HEK293T (cell line): Measurements from ENCODE around the gene SLC2A4.
"Not testable (repeated sequence)": the region's sequence is repeated elsewhere in the genome, so short reads cannot be mapped to it uniquely, and the experiment has no call there.

Experiments used
- CTCF ChIA-PET: fragments of 350-600 bp; formaldehyde crosslinking; extraction: SDS; loops from one replicate; lab custom pipeline; 2021; ENCODE audit warnings: antibody characterized with exemption, inconsistent platforms; lab: Yijun Ruan, JAX
- POLR2A ChIA-PET: fragments of 350-600 bp; formaldehyde crosslinking; extraction: SDS; loops from one replicate; lab custom pipeline; 2020; ENCODE audit warnings: antibody characterized with exemption, inconsistent platforms; lab: Yijun Ruan, JAX
- DNase-seq: peaks from one replicate; pipeline ENCODE4 v3.0.0; 2012; ENCODE audit warnings: mixed read lengths; ENCODE audit errors: extremely low spot score
- ARNT ChIP-seq: fragments of 450-650 bp; IDR thresholded peaks from 2 replicates; pipeline ENCODE4 v1.6.1; 2017; ENCODE audit warnings: mild to moderate bottlenecking
- BHLHE40 ChIP-seq: fragments of 450-650 bp; IDR thresholded peaks from 2 replicates; pipeline ENCODE4 v1.6.1; 2016; ENCODE audit warnings: mild to moderate bottlenecking, moderate library complexity, borderline replicate concordance
- CTBP1 ChIP-seq: fragments of 450-650 bp; IDR thresholded peaks from 2 replicates; pipeline ENCODE4 v1.6.1; 2016; ENCODE audit warnings: borderline replicate concordance
- ELF4 ChIP-seq: fragments of 450-650 bp; IDR thresholded peaks from 2 replicates; pipeline ENCODE4 v1.6.1; 2017; ENCODE audit warnings: antibody characterized with exemption
- FOXA1 ChIP-seq: fragments of 450-650 bp; IDR thresholded peaks from 2 replicates; pipeline ENCODE4 v1.6.1; 2016; ENCODE audit warnings: mild to moderate bottlenecking
- FOXK2 ChIP-seq: fragments of 450-650 bp; IDR thresholded peaks from 2 replicates; pipeline ENCODE4 v1.6.1; 2016; ENCODE audit warnings: mild to moderate bottlenecking
- FOXM1 ChIP-seq: fragments of 450-650 bp; IDR thresholded peaks from 2 replicates; pipeline ENCODE4 v1.6.1; 2017; ENCODE audit warnings: mild to moderate bottlenecking, borderline replicate concordance
- HDGF ChIP-seq: fragments of 450-650 bp; IDR thresholded peaks from 2 replicates; pipeline ENCODE4 v1.6.1; 2017; ENCODE audit warnings: antibody characterized with exemption, borderline replicate concordance
- L3MBTL2 ChIP-seq: fragments of 450-650 bp; conservative IDR thresholded peaks from 2 replicates; pipeline ENCODE4 v1.6.1; 2016; ENCODE audit warnings: mild to moderate bottlenecking
- LEF1 ChIP-seq: fragments of 450-650 bp; IDR thresholded peaks from 2 replicates; pipeline ENCODE4 v1.6.1; 2017; ENCODE audit warnings: mild to moderate bottlenecking, borderline replicate concordance
- NFRKB ChIP-seq: fragments of 450-650 bp; IDR thresholded peaks from 2 replicates; pipeline ENCODE4 v1.6.1; 2016; ENCODE audit warnings: mild to moderate bottlenecking, moderate library complexity
- SP1 ChIP-seq: fragments of 450-650 bp; IDR thresholded peaks from 2 replicates; pipeline ENCODE4 v1.6.1; 2017
- SUZ12 ChIP-seq: fragments of 450-650 bp; IDR thresholded peaks from 2 replicates; pipeline ENCODE4 v1.6.1; 2016; ENCODE audit warnings: mild to moderate bottlenecking
- TARDBP ChIP-seq: fragments of 450-650 bp; IDR thresholded peaks from 2 replicates; pipeline ENCODE4 v1.6.1; 2016
- ZNF384 ChIP-seq: fragments of 450-650 bp; IDR thresholded peaks from 2 replicates; pipeline ENCODE4 v1.6.1; 2016
- TF ChIP-seq, protein P1 (sequence below): fragments of 450-650 bp; IDR thresholded peaks from 2 replicates; pipeline ENCODE4 v1.6.1; 2016

The SLC2A4 gene

DNA sequence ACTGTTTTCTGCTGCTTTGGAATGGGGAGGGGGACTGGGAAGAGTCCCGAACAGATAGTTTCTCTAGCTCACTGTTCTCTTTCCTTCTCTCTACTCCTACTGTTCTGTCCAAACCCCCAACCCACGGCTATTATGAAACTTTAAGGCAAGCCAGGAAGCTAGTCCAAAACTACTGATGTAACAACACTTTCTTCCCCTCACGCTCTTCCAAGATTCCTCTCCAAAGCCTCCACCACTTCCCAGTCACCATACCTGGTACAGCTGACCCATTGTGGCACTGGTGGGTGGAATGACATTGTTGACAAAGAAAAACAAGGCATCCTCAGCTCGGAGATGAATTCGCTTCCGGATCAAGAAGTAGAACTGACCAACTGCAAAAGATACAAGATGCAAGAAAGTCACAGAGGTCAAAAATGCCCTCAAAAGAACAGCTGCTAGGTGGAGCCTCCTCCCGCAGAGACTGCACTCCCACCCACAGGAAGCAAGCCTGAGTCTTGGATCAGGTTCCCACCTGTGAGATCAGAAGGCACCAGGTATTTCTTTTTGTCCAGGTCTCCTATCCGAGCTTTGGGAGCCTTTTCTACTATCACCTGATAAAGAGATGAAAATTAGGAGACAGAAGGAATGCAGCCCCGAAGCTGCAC is 40.3 kb upstream of the SLC2A4 start:
- CTCF ChIA-PET, result interaction anchor here (1.4 kb wide), 1 partner anchor 10 kb away, joined by 3 read pairs; the partner anchor contains the start of gene CTDNEP1
- POLR2A ChIA-PET, result interaction anchor here (0.7 to 9.7 kb wide), 9 partner anchors 9 to 89 kb away, joined by 3 to 166 read pairs (median 5); partner anchors contain the start of genes ACADVL, CTDNEP1, DLG4 and ELP5
- DNase-seq, result no peak
- TF ChIP-seq ELF4 (no peak), SP1 (no peak), L3MBTL2 (no peak), HDGF (no peak), FOXK2 (no peak), NFRKB (no peak), CTBP1 (no peak), TARDBP (no peak), ZNF384 (no peak), BHLHE40 (no peak), FOXM1 (no peak), SUZ12 (no peak), ARNT (no peak), FOXA1 (no peak), LEF1 (no peak)
- TF ChIP-seq, protein P1, sequence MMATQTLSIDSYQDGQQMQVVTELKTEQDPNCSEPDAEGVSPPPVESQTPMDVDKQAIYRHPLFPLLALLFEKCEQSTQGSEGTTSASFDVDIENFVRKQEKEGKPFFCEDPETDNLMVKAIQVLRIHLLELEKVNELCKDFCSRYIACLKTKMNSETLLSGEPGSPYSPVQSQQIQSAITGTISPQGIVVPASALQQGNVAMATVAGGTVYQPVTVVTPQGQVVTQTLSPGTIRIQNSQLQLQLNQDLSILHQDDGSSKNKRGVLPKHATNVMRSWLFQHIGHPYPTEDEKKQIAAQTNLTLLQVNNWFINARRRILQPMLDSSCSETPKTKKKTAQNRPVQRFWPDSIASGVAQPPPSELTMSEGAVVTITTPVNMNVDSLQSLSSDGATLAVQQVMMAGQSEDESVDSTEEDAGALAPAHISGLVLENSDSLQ, result no peak

DNA sequence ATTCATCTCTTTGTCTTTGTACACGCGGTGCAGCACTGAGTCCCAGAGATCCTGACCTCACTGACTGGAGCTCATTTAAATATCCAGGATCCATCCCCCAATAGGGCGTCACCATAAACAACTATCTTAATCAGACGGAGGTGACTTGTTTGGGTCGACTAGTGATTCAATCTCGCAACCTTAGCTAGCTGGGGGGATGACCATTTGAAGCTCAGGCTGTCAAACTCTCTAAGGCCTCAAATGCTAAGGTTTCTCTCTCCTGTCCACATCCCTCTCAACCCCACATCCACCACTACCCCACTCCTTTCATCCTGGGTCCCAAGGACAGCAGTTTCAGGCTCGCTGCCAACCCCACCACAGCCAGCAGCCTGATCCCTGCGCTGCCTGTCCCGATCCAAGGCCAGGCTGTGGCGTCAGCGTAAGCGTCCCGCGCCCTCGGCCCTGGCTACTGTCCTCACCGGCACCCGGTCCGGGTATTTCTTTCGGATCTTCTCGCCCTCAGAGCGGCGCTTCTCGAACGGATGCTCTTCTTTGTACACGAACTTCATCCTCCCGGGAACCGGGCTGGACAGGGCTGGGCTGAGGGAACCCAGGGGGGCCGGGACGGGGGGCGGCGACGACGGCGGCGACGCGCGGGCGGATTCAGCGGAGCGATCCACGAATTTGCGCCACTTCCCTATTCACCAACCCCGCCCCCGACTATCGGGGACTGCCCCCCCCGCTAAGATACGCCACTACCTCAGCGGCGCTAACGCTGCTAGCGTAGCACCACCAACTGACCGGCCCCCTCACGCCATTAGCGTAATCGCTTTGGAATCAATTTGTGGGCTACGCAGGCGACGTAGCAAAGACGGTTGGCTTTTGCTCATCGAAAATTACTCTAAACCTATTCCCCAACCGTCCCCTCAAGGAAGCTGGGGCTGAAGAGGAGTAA is 39.5 kb upstream of the SLC2A4 start, which contains the start of gene GABARAP:
GABARAP (minus strand) TSS at position 667 of the 934 bp plus-strand sequence; CDS start at position 548, 119 bp downstream.
- TF ChIP-seq ZNF384 (no peak), ELF4 (no peak), FOXM1 (peak; percentile 85; the same call in 1 of the 2 replicates), L3MBTL2 (peak; percentile 57)
- ChIA-PET CTCF (interaction anchor here (0.9 to 1.4 kb wide), 2 partner anchors 9 to 21 kb away, joined by 3 to 4 read pairs; partner anchors contain the start of gene CTDNEP1), POLR2A (interaction anchor here (0.7 to 9.7 kb wide), 12 partner anchors 8 to 88 kb away, joined by 3 to 166 read pairs (median 5); partner anchors contain the start of genes ACADVL, CTDNEP1, DLG4 and DVL2)
- DNase-seq, result peak; percentile 66

DNA sequence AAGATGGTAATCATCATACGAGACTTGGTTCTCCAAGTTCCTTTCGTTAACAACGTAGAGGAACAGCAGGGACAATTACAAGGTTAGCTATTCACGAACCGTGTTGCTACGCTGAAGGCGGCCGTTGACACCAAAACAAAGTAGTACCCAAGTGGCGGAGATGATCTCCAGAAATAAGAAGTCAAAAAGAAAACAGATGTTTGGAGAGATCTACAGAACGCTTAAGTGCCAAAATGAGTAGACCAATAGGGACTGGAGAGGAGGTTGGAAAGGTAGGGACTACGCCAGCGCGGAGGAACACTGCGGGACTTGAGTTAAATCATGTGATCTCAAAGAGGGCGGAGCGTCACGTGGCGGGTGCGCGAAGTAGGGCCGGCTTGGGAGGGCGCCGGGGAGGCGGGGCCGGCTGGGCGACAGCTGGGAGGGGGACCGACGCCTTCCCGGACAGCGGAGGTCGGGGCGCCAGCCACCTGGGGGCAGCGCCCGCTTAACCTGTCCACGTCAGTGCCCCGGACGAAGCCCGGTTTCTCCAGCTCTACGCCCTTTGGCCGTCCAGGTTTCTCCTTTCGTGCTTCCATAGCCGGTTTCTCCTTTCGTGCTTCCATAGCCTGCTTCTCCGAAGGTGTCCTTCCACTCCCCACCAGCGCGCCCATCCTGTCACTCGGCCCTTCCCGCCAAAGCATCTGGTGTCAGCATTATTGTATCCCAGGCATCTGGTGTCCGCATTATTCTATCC is 38.6 kb upstream of the SLC2A4 start:
- peak; percentile 79 for DNase-seq
- ChIA-PET POLR2A (interaction anchor here (1.4 to 9.7 kb wide), 8 partner anchors 7 to 87 kb away, joined by 3 to 166 read pairs (median 8); partner anchors contain the start of genes ACADVL, CTDNEP1, DLG4 and DVL2), CTCF (interaction anchor here (0.9 kb wide), 1 partner anchor 22 kb away, joined by 4 read pairs; no protein-coding TSS in a partner anchor)
- no peak for TF ChIP-seq FOXA1
- no peak for TF ChIP-seq FOXK2
- peak; percentile 77; the same call in 1 of the 2 replicates for TF ChIP-seq FOXM1
- peak; percentile 76 for TF ChIP-seq CTBP1
- TF ChIP-seq ELF4, result peak; percentile 38; the same call in 1 of the 2 replicates
- TF ChIP-seq LEF1, result no peak
- no peak for TF ChIP-seq SUZ12
- TF ChIP-seq NFRKB, result no peak
- TF ChIP-seq HDGF, result peak; percentile 83; the same call in 1 of the 2 replicates
- TF ChIP-seq TARDBP, result no peak
- TF ChIP-seq ZNF384, result no peak
- TF ChIP-seq SP1, result no peak
- TF ChIP-seq BHLHE40, result no peak
- peak; percentile 61 for TF ChIP-seq L3MBTL2
- TF ChIP-seq, protein P1, result no peak
- TF ChIP-seq ARNT, result no peak

DNA sequence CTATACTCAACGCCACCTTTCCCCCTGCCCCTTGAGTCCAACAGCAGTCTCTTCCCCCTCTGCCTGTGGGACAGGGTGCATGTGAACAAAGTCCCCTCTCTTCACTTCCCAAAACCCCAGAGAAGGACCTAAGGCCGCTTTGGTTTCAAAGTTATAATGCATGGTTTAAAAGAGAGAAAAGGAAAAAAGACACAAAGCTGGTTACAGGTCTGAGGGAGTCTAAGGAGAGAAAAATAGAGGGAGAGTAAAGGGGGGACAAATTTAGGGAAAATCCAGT is 38.1 kb upstream of the SLC2A4 start:
- no peak for DNase-seq
- ChIA-PET POLR2A (interaction anchor here (1.4 to 9.7 kb wide), 6 partner anchors 7 to 86 kb away, joined by 3 to 166 read pairs (median 9); partner anchors contain the start of genes ACADVL, CTDNEP1, DLG4 and DVL2), CTCF (interaction anchor here (0.6 kb wide), 1 partner anchor 372 kb away, joined by 3 read pairs; no protein-coding TSS in a partner anchor)
- TF ChIP-seq SP1 (no peak), LEF1 (no peak), ZNF384 (no peak), SUZ12 (no peak), CTBP1 (no peak), FOXA1 (no peak), FOXM1 (no peak), HDGF (no peak), FOXK2 (no peak), ARNT (no peak), ELF4 (no peak), L3MBTL2 (no peak), NFRKB (no peak), TARDBP (no peak), BHLHE40 (no peak)
- TF ChIP-seq, protein P1, result no peak

DNA sequence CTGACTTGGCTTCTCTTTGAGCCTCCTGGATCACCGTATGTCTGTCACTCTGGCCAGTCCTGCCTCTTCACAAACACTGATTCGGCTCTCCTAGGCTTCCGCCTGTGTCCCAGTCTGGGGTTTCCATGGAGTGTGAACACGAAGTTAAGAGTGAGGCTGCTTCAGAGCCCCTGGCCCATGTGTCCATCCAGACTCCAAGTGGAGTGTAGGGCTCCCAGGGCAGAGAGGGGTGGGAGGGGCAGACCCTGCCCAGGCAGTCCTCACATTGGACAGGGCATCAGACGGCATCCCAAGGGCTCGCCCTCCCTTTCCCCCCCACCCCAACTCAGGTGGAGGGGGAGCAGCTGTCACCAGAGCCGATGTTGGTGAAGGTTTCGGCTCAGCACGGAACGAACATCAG is 37.7 kb upstream of the SLC2A4 start:
- ChIA-PET POLR2A (interaction anchor here (1.6 to 2.8 kb wide), 2 partner anchors 9 to 86 kb away, joined by 7 to 11 read pairs; partner anchors contain the start of genes DVL2 and NEURL4), CTCF (interaction anchor here (0.6 kb wide), 1 partner anchor 372 kb away, joined by 3 read pairs; no protein-coding TSS in a partner anchor)
- not testable (repeated sequence) for DNase-seq
